Measurements from ENCODE around the gene CHGA.

The CHGA gene

GRCh38 chr14:92963301-92964123, 40.6 kb downstream of the CHGA start:
- DNase-seq: no peak

- DNase-seq: no peak
These were observed 41.5 kb downstream of the CHGA start for GRCh38 chr14:92964124-92965109.

- DNase-seq: no peak
These were observed 42.3 kb downstream of the CHGA start for GRCh38 chr14:92965281-92965680.

- peak; percentile 27 for DNase-seq
These were observed 44.5 kb downstream of the CHGA start for GRCh38 chr14:92967346-92967926.

GRCh38 chr14:92968291-92969020, 45.5 kb downstream of the CHGA start:
- no peak for DNase-seq

GRCh38 chr14:92969430-92969829, 46.5 kb downstream of the CHGA start:
- no peak for DNase-seq

- DNase-seq: no peak
These were observed 46.9 kb downstream of the CHGA start for GRCh38 chr14:92969871-92970270.

GRCh38 chr14:92970271-92970670, 47.3 kb downstream of the CHGA start:
- no peak for DNase-seq

- DNase-seq: no peak
These were observed 48.7 kb downstream of the CHGA start for GRCh38 chr14:92971601-92972180.

- DNase-seq: peak; percentile 97
These were observed 50.4 kb downstream of the CHGA start for GRCh38 chr14:92973261-92973797.

GRCh38 chr14:92973798-92974372, 50.9 kb downstream of the CHGA start:
- DNase-seq: no peak

GRCh38 chr14:92974541-92975345, 51.8 kb downstream of the CHGA start:
- no peak for DNase-seq

GRCh38 chr14:92976268-92976667, 53.3 kb downstream of the CHGA start:
- DNase-seq: no peak

- DNase-seq: no peak
These were observed 55.5 kb downstream of the CHGA start for GRCh38 chr14:92978229-92979021.

- no peak for DNase-seq
These were observed 57.9 kb downstream of the CHGA start for GRCh38 chr14:92980866-92981265.

GRCh38 chr14:92981726-92982125, 58.8 kb downstream of the CHGA start:
- DNase-seq: no peak

GRCh38 chr14:92982956-92983355, 60.0 kb downstream of the CHGA start:
- peak; percentile 25 for DNase-seq

GRCh38 chr14:92984082-92984788, 61.3 kb downstream of the CHGA start:
- no peak for DNase-seq
